Measurements from ENCODE around the gene CACTIN.

DNA sequence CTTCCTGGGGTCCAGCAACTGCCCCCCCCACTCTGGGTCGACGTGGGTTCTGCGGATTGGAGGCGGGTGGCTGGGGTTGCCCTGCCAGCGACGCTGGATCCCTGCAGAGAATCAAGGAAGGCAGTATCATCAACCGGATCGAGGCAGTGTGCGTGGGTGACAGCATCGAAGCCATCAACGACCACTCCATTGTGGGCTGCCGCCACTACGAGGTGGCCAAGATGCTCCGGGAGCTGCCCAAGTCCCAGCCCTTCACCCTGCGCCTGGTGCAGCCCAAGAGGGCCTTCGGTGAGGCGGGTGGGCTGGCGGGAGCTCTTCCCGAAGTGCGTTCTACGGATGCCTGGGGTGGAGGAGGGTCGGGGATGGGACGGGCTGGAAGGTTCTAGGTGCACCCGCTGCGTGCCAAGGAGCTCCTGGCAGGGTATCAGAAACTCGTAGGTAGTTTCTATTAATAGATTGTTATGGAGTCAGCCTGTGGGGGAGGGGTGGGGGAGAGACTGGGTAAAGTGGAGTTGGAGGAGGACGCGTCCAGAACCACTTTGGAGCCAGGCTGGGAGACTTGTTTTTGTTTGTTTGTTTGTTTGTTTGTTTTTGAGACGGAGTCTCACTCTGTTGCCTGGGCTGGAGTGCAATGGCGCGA lies 39.8 kb downstream of the CACTIN start:
- TF ChIP-seq TAF1 (IDR thresholded peaks at IDR 0.05; ENCODE audit: borderline replicate concordance, insufficient read depth, low read length) (no peak), POLR2AphosphoS5 (IDR thresholded peaks at IDR 0.05; ENCODE audit: low read depth, low read length) (no peak), SIN3A (IDR thresholded peaks at IDR 0.05; ENCODE audit: borderline replicate concordance, insufficient read depth, low read length) (no peak), FOXP2 (optimal IDR thresholded peaks at IDR 0.05; ENCODE audit: borderline replicate concordance, extremely low read depth, extremely low read length, insufficient read depth) (no peak)
- TF ChIP-seq, protein P1, sequence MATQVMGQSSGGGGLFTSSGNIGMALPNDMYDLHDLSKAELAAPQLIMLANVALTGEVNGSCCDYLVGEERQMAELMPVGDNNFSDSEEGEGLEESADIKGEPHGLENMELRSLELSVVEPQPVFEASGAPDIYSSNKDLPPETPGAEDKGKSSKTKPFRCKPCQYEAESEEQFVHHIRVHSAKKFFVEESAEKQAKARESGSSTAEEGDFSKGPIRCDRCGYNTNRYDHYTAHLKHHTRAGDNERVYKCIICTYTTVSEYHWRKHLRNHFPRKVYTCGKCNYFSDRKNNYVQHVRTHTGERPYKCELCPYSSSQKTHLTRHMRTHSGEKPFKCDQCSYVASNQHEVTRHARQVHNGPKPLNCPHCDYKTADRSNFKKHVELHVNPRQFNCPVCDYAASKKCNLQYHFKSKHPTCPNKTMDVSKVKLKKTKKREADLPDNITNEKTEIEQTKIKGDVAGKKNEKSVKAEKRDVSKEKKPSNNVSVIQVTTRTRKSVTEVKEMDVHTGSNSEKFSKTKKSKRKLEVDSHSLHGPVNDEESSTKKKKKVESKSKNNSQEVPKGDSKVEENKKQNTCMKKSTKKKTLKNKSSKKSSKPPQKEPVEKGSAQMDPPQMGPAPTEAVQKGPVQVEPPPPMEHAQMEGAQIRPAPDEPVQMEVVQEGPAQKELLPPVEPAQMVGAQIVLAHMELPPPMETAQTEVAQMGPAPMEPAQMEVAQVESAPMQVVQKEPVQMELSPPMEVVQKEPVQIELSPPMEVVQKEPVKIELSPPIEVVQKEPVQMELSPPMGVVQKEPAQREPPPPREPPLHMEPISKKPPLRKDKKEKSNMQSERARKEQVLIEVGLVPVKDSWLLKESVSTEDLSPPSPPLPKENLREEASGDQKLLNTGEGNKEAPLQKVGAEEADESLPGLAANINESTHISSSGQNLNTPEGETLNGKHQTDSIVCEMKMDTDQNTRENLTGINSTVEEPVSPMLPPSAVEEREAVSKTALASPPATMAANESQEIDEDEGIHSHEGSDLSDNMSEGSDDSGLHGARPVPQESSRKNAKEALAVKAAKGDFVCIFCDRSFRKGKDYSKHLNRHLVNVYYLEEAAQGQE (IDR thresholded peaks at IDR 0.05; ENCODE audit: insufficient read depth in 1 of 2, low read depth in 2 of 2, low read length in 2 of 2): no peak
